ENCODE results near the gene SOD3. TPM values are rescaled to one million over a fixed set of nuclear protein-coding genes. Genes with fewer than 3 reads are reported as not detected.

SOD3 gene
- total RNA-seq, 1 donor from 2014 or later = 198 TPM

GRCh38 chr4:24837781-24838180, 42.4 kb downstream of the SOD3 start:
- Histone ChIP-seq H3K4me1 (peaks cover 6% of the 10 kb centered on the region), H3K9me3 (no peaks in the 10 kb centered on the region), H3K27me3 (no peaks in the 10 kb centered on the region), H3K4me3 (no peak overlapping the region), H3K27ac (no peak overlapping the region), H3K36me3 (peaks cover 37% of the 10 kb centered on the region)
- ATAC-seq (no peak), DNase-seq (no peak)
- TF ChIP-seq CTCF (IDR thresholded peaks at IDR 0.05) = no peak
- intact Hi-C loops (cut with DNase I) = no loop called here

- H3K36me3 ChIP-seq = peaks cover 19% of the 10 kb centered on the region
- no peak overlapping the region for H3K27ac ChIP-seq
- H3K9me3 ChIP-seq = no peaks in the 10 kb centered on the region
- intact Hi-C loops (cut with DNase I) = no loop called here
- H3K27me3 ChIP-seq = no peaks in the 10 kb centered on the region
- TF ChIP-seq CTCF (IDR thresholded peaks at IDR 0.05) = no peak
- ATAC-seq (no peak), DNase-seq (no peak)
- H3K4me3 ChIP-seq = no peak overlapping the region
- H3K4me1 ChIP-seq = peaks cover 6% of the 10 kb centered on the region
Measured at GRCh38 chr4:24840362-24840761, 45.0 kb downstream of the SOD3 start.

GRCh38 chr4:24840826-24841543, 45.6 kb downstream of the SOD3 start:
- no peak for ATAC-seq
- no peaks in the 10 kb centered on the region for H3K27me3 ChIP-seq
- H3K4me1 ChIP-seq = peaks cover 6% of the 10 kb centered on the region
- no peak overlapping the region for H3K27ac ChIP-seq
- TF ChIP-seq CTCF (IDR thresholded peaks at IDR 0.05) = no peak
- DNase-seq = no peak
- H3K36me3 ChIP-seq = peaks cover 13% of the 10 kb centered on the region
- H3K4me3 ChIP-seq = no peak overlapping the region
- no peaks in the 10 kb centered on the region for H3K9me3 ChIP-seq
- intact Hi-C loops (cut with DNase I) = no loop called here

GRCh38 chr4:24842356-24842755, 47.0 kb downstream of the SOD3 start:
- no peak overlapping the region for H3K27ac ChIP-seq
- ATAC-seq = no peak
- H3K36me3 ChIP-seq = peaks cover 6% of the 10 kb centered on the region
- intact Hi-C loops (cut with DNase I) = no loop called here
- no peak for DNase-seq
- no peak overlapping the region for H3K4me3 ChIP-seq
- no peaks in the 10 kb centered on the region for H3K9me3 ChIP-seq
- peaks cover 6% of the 10 kb centered on the region for H3K4me1 ChIP-seq
- no peak for TF ChIP-seq CTCF (IDR thresholded peaks at IDR 0.05)
- H3K27me3 ChIP-seq = no peaks in the 10 kb centered on the region

- intact Hi-C loops (cut with DNase I) = no loop called here
- Histone ChIP-seq H3K9me3 (no peaks in the 10 kb centered on the region), H3K27me3 (no peaks in the 10 kb centered on the region), H3K36me3 (peaks cover under 1% of the 10 kb centered on the region), H3K27ac (no peak overlapping the region), H3K4me3 (no peak overlapping the region), H3K4me1 (peaks cover 6% of the 10 kb centered on the region)
- DNase-seq (no peak), ATAC-seq (no peak)
- TF ChIP-seq CTCF (IDR thresholded peaks at IDR 0.05) = no peak
Measured at GRCh38 chr4:24843096-24843495, 47.7 kb downstream of the SOD3 start.

- no peak for TF ChIP-seq CTCF (IDR thresholded peaks at IDR 0.05)
- H3K27ac ChIP-seq = no peak overlapping the region
- no peaks in the 10 kb centered on the region for H3K27me3 ChIP-seq
- H3K4me3 ChIP-seq = no peak overlapping the region
- ATAC-seq = no peak
- DNase-seq = no peak
- no peaks in the 10 kb centered on the region for H3K36me3 ChIP-seq
- H3K4me1 ChIP-seq = peaks cover 6% of the 10 kb centered on the region
- no peaks in the 10 kb centered on the region for H3K9me3 ChIP-seq
- intact Hi-C loops (cut with DNase I) = no loop called here
Measured at GRCh38 chr4:24845132-24845531, 49.8 kb downstream of the SOD3 start.

Data from upper lobe of right lung (tissue), 1 donor.